Stimulated activated CD8-positive, alpha-beta memory T cell treated with anti-CD3 and anti-CD28 coated beads, Interleukin-15, amount 100 ng/mL, for 4 hours (primary cell): ENCODE measurements around the gene WSCD2.

Source experiments
- DNase-seq, 2 donors: peaks; one replicate each; pipeline ENCODE4 v3.0.0-alpha.2; 2020; ENCODE audit warnings: low read depth in 2 of 2

WSCD2 gene

DNA sequence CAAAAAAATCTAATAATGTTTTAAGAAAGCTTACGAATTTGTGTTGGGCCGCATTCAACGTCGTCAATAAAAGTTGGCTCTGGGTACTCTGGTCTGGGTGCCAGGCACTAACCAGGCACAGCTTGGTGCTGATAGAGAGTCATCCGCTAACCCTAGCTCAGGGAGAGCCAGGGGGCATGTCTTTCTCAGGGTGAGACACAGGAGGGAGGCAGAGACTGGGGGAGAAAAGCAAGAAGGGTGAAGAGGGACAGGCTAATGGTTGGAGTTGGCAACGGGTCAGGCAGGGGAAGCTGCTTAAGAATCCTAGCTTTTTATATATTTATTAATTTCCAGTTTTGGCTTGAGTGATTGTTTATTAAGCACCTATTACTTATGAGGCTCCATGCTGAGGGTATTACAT is 105.1 kb downstream of the WSCD2 start:
- no peak for DNase-seq

DNA sequence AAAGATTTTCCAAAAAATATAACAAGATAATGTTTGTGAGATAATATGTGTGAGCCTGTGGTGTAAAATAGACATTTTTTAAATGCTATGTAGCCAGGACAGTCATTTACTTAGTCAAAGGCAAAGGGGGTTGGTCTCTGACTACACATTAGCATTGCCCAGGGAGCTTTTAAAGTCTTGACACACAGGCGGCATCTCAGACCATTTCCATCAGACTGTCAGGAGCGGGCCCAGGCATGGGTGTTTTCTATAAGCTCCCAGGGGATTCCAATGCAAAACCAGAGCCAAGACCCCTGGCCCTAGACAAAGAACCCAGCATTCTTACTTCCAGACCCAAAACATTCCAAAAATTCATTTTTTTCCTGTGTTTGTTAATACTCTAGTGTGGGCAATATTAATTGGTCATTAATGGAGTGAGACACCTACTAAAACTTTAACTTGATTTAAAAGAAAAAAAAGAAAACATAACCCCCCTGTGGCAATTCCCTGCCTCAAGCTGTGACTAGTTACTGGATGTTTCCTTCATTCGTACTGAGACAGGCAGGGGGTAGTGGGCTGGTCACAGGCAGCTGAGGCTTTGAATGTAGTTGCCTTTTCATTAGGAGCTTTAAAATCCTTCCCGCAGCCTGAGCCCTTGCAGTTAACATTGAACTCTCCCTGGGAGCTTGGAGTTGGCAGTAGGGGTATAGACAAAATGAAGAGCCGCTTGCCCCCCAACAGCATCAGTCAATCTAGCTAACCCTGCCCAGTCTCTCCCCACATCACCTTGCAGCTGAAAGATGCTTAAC is 106.3 kb downstream of the WSCD2 start:
- no peak for DNase-seq

DNA sequence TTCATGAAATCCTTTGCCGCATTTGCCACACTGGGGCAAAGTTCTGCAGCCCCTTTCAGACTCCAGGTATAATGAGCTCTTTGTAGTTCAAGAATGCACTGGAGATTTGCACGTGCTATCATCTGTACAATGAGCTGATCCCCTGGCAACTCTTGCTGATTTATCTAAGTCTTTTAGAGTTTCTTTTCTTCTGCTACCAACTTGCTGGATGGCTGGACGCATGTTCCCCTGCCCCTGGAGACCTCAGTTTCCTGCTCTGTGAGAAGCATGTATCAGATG is 106.8 kb downstream of the WSCD2 start:
- DNase-seq = no peak

DNA sequence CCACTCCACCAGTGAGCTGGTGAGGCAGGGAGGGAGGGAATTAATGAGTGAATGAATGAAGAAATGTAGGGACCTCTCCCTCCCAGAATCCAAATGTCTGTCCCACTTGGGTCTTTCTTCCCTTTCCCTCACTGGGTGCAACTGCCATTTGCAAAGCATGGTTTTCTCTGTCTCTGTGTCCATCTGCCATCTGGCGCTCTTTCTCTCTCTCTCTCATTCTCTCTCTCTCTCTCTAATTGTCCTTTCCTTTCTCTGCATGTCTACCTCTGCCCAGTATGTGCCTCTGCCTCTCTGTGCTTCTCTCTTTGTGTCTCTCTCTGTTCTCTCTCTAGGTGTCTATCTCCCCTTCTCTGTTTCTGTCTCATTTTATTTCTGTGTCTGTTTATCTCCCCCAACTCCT is 107.3 kb downstream of the WSCD2 start:
- no peak for DNase-seq

DNA sequence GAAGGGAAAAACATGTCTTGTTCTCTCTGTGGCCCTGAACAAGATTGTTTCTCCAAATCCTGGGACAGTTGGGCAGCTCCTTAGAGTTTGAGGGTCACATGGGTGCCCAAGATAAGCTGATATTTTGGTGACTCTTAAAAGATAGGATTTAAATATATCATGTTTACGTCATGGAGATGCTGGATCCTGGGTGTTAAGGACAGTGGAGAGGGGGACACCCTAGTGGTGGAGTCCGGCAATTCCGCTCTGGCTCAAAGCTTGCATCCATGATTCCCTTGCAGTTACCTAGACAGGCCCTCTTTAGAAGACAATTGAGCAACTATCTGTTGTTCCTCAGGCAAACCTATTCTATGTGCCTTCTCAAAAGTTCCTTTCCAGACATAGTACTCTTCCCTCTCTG is 108.2 kb downstream of the WSCD2 start:
- no peak for DNase-seq

DNA sequence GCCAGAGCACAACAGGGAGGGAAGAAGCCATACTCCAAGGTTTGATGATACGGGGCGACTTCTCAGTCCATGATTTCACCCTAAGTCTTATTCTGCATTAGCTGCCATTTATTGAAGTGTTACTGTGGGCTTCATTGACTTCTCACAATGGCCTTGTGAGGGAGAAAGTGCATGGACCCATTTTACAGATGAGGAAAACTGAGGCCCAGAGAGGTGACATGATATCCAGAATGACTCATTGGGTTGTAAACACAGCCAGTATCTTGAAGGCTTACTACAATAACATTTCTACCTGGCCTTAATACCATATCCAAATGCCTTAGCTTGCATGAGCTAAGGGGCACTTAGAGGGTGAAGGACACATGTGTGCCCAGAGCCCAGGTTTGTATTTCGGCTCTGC is 109.4 kb downstream of the WSCD2 start:
- DNase-seq = no peak

DNA sequence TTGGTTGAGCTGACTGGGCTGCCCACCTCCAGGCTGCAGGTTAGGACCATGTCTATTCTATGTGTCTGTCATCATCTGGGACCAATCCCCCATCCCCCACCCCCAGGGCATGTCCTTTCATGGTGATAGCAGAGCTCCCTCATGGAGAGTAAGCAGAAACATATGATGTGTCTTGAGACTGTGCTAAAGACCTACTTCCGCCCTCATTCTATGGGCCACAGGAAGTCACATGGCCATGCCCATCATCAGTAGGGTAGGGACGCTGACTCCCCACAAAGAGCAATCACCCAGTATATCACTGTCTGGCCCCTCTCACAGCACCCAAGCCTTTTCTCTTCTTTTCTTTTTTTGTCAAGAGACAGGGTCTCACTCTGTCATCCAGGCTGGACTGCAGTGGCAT is 110.3 kb downstream of the WSCD2 start:
- no peak for DNase-seq

DNA sequence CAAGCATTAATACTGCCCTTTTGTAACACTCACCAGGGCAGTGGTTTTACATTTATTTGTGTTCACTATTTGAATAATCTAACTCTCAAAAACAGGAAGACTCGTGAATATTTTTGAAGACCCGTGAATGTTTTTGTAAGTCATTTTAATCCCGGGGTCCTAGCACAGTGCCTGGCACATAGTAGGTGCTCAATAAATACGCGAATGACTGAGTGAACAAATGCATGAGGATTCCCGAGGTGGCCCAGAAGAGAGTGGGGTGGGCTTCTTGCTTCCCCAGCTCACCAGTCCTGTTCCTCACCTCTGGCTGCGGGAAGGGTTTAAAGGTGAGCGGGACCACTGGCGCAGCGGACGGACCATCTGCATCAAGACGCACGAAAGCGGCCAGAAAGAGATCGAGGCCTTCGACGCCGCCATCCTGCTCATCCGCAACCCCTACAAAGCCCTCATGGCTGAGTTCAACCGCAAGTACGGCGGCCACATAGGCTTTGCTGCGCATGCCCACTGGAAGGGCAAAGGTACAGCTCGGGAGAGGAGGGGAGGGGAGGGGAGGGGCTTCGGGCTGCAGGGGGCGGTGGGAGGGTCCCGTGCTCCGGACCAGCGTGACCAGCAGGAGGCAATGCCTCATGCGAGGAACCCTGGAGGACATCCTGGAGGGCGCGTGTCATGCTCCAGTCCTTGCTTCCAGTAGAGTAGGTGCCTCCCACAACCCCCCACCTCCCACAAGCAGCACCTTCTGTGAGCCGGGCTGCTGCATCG is 111.1 kb downstream of the WSCD2 start:
- no peak for DNase-seq

DNA sequence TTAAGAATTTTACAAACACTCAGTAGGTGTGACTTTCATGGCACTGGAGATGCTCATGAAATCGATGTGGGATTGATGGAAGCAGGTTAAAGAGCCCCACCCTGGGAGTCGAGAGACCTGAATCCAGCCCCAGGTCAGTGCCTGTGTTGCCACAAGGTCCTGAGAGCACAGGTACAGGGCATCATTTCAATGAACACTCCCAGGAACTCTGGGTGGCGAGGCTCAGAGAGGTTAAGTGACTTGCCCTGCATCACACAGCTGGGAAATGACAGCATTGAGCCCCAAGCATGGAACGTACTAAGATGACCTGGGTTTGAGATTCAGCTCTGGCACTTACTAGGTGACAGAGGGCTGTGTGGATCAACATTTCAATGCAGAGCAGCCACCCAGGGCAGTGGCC is 111.8 kb downstream of the WSCD2 start:
- DNase-seq = no peak

DNA sequence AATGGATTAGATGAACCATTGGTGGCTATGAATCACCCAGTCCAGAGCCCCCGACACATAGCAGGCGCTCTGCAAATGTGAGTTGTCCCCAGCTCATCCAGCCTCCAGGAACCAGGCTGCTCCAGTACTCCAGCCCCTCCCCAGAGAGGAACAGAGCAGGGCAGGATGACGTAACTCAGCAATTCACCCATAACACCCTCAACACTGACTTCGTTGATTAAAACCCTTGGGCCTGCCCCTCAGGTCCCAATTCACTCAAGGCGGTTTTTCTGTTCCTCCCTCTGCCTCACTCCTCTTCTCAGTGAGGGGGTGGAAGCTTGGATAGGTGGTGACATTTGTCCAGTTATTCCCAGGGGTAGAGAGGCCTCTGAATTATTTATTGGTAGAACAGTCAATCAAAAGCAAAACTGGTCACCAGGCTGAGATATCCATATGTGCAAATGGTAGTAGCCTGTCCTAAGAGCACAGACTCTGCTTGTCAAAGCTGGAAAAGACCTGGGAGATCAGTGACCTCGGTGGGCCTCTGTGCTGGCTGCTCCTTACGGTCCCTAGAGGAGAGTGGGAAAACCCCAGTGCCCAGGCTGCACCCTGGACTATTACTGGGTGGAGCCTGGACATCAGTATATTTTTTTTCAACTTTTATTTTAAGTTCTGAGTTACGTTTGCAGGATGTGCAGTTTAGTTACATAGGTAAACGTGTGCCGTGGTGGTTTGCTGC is 113.1 kb downstream of the WSCD2 start:
- no peak for DNase-seq

DNA sequence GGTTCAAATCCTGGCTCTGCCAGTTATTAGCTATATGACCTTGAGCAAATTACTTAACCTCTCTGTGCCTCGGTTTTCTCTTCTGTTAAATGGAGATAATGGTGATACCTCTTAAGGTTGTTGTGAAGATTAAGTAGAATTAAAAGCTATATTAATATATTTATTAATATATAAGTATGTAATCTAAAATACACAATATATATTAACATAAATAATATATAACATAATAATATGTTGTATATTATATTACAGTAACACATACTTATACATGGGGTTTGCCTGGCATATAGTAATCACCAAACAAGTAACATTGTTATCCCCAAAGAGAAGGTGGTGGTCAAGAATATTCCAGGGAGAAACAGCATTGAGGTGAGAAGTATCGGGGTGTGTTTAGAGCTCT is 118.0 kb downstream of the WSCD2 start:
- no peak for DNase-seq

DNA sequence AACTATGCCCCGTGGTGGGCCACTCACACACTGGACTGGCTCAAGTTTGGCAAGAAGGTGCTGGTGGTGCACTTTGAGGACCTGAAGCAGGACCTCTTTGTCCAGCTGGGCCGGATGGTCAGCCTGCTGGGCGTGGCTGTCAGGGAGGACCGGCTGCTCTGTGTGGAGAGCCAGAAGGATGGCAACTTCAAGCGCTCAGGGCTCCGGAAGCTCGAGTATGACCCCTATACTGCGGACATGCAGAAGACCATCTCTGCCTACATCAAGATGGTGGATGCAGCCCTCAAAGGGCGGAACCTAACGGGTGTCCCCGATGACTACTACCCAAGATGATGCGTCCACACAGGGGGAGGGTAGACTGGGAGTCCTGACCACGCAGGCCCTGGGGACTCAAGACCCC is 118.9 kb downstream of the WSCD2 start:
- no peak for DNase-seq

DNA sequence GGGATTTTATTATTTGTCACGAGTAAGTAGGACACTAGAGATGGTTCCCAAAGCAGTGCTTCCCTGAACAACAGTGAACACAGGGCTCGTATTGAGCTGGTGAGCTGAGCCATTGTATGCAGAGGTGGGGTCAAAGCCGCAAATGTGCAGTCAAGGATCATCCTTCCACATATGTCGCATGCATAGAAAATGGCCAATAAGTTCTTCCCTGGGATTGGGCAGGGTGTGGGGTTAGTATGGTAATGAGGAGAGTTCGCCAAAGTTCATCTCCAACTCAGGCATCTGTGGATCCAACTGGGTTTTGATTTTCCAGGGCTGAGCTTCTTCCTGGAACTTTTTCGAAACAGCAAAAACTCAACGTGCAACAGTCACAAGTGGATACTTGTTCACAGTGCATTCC is 123.4 kb downstream of the WSCD2 start:
- no peak for DNase-seq

DNA sequence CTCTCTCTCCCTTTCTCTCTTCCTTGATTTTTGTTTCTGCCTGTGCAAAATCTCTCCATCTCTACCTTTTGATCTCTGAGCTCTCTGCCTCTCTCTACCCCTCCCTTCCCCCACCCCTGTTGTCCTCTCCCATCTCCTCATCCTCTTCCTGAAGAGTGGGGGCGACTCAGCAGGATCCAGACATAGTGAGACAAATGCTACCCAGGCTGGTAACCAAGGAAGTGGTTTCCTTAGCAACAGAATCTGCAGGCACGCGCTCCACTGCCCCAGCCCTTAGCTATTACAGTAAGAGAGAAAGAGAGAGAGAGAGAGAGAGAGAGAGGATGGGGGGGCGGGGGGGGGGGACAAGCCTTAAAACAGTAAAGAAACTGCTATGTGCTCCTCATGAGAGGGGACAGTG is 124.5 kb downstream of the WSCD2 start:
- DNase-seq = no peak

DNA sequence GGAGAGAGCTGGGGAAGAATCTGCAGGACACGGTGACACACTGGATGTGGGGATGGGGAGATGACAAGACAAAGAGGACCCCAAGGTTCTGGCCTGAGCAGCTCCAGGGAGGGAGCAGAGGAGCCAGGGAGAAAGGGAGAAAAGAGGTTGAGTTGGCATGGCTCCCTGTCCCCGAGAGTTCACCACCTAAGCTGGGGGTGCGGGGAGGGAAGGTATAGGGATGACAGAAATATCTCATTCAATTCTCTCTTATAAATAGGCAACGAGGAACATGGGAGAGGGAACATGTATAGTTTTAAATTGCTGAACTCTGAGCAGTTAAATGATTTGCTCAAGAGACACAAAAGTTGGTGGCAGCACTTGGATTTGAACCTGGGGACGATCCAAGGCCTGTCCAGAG is 124.9 kb downstream of the WSCD2 start:
- no peak for DNase-seq

DNA sequence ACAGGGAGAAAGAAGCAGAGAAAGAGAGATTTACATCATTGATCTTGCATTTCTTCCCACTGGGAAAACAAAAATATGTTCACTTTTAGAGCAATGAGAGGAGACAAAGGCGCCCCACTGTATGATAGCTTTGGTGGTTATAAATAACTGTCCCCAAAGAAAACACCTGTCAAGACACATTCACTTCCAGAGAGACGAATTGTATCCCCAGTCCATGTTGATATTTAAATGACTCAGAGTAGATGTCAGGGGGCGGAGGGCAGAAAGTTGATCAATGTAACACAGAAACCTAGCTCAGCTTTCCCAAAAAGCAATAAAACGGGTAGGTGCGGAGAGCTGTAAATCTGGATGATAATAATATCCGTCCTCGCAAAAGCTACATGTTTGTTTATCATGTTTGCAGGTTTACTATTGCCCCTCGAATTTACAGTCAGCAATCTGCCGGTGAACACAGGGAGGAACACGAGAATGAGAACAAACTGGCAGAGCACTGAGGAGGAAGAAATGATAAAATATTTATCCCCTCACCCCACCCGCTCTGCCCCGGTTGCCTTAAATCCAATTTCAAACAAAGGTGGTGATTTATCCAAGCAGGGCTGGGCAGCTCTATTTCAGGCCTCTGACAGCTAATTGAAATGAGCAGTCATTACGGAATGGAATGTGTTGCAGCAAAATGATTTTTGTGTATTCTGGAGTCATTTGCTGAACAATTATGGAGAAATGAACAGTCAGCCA is 125.6 kb downstream of the WSCD2 start:
- no peak for DNase-seq

DNA sequence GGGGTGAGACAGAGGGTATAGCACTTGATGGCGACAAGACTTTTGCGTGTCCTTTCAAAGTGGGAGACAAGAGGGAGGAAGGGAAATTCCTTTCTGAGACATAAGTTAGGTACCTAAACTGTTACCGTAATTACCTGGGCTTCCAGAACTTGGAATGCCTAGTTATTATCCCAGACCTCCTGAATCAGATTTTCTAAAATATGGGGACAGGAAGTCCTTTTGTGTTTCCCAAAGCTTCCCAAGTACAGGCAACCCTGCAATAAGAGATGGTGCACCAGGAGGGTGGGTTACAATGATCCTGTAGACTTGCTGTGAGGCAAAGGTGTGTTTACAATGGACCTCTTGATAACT is 126.1 kb downstream of the WSCD2 start:
- no peak for DNase-seq

DNA sequence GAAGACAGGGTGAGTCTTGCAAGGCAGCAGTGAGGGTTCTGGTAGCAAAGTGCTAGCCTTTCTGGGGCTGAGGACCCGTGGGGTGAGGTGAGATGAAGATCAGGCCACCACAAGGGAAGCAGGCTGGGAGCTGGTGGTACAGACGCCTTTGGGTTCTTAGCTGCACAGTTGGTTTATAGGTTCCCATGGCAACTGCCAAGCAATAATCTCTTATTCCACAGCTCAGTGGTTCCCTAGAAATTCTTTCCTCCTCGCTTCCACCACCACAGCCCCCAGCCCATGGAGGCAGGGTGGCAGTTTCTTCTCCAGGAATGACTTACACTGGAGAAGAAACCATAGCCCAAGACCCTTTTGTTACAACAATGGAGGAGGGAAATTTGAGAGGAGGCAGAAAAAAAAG is 127.9 kb downstream of the WSCD2 start:
- DNase-seq = no peak

DNA sequence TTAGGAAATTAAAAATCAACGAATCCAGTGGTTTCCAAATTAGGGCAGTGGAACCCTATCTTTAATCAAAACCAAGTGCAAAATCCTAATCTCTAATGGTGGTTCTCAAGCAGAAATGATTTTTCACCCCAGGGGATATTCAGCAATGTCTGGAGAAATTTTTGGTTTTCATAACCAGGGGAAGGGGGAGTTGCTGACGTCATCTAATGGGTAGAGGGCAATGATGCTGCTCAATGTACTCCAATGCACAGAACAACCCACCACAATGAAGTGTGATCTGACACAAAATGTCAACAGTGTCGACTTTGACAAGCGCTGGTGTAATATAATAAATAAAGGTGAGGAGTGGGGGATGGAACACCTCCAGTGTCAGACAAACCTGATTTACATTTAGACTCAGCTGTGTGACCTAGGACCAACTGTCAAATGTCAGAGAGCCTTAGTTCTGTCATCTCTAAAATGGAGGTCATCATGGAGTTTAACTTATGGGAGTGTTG is 128.6 kb downstream of the WSCD2 start:
- no peak for DNase-seq

DNA sequence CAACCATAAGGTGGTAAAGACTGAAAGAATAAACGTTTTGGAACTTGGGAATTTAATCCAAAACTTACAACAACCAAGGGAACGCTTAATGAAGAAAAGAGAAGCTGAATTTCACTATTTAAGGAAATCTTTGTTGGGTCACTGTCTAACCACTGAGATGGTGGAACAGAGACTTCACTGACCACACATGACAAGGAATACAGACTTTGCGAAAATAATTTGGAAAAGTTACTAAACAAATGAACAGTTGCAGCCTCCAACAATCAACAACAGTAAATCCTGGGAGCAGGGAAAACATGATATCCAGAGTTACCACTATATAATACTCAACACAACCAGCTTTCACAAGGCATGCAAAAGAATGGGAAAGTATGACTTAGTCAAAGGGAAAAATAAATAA is 131.0 kb downstream of the WSCD2 start:
- no peak for DNase-seq

DNA sequence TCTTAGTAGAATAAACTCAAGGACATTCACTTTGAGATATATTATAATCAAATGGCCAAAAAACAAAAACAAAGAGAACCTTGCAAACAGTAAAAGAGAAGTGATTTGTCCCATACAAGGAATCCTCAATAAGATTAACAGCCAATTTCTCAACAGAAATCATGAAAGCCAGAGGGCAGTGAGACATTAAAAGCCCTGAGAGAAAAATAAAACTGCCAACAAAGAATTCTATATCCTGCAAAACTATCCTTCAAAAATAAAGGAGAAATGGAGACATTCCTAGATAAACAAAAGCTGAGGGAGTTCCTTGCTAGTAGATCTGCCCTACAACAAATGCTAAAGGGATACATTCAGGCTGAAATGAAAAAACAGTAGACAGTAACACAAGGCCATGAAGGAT is 131.9 kb downstream of the WSCD2 start:
- DNase-seq = no peak

DNA sequence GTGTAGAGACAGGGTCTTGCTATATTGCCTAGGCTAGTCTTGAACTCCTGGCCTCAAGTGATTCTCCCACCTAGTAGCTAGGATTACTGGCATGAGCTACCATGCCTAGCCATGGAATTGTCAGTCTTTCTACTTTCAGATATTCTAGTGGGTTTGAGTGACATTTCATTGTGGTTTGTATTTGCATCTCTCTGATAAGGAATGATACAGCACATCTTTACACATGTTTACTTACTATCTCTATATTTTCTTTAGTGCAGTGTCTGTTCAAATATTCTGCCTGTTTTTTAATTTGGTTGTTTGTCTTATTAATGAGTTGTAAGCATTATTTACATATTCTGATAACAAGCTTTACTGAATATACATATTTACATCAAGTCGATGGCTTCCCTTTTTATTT is 136.4 kb downstream of the WSCD2 start:
- no peak for DNase-seq
